ENCODE results near the gene ERP27.

ERP27 gene

DNA sequence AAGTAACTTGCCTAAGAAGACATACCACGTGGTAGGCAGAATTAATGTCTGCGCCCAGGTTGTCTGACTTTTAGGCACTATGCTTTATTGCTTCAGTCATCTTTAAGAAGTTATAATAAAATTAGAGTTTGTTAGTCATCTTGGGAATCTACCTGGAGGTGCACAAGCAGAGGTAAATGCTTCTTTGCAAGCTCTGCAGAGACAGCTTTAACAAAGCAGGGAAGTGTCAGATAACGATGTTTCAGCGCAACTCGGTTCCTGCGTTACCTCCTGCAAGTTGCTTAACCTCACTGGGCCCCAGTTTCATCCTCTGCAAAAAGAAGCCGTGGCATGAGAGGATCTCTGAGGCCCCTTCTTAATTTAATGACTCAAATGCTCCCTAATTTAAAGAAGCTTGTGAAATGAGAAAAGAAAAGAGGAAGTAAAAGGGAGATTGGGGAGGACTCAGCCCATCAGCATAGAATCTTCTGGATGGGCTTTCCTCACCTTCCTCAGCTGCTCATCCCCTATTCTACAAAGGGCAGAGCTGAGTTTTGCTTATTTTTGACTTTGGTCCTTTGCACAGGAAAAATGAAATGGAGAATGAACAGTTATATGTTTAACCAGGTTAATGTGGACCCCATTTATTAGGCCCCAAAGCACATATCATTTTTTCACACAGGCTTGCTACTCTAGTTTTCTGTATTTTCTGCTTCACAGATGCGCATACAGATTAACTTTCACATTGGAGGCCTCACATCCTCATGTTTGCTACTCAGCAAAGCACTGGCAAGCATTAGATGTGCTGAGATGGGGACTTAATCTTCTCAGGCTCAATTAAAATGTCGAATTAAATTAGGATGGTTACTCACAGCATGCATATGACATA lies 17.9 kb upstream of the ERP27 start:
- Histone ChIP-seq H3K27me3 (no peaks in the 10 kb centered on the region), H3K9me3 (no peaks in the 10 kb centered on the region), H3K36me3 (no peaks in the 10 kb centered on the region), H3K4me1 (peaks cover 20% of the 10 kb centered on the region), H3K4me3 (ENCODE audit: low read depth, low read length) (no peak overlapping the region)
- TF ChIP-seq, protein P1, sequence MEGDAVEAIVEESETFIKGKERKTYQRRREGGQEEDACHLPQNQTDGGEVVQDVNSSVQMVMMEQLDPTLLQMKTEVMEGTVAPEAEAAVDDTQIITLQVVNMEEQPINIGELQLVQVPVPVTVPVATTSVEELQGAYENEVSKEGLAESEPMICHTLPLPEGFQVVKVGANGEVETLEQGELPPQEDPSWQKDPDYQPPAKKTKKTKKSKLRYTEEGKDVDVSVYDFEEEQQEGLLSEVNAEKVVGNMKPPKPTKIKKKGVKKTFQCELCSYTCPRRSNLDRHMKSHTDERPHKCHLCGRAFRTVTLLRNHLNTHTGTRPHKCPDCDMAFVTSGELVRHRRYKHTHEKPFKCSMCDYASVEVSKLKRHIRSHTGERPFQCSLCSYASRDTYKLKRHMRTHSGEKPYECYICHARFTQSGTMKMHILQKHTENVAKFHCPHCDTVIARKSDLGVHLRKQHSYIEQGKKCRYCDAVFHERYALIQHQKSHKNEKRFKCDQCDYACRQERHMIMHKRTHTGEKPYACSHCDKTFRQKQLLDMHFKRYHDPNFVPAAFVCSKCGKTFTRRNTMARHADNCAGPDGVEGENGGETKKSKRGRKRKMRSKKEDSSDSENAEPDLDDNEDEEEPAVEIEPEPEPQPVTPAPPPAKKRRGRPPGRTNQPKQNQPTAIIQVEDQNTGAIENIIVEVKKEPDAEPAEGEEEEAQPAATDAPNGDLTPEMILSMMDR (IDR thresholded peaks at IDR 0.05; ENCODE audit: low read depth, low read length) = no peak
- no peak for DNase-seq

DNA sequence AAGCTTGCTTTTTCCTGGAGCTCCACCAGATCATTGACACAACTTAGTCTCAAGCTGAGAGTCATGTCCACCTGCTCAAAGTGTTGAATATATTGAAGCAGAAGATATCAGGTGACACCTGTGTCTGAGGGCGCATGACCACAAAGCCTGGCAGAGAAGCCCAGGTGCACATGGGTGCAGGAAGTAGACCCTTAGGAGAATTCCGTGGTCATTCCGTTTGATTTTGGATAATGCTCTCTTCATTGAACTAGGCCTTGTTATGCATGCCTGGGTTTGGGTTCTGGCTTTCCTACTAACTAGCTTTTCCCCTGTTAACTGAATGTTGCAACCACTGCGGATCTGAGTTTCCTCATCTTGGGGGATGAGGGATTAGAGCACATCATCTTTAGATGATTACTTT lies 15.9 kb upstream of the ERP27 start:
- Histone ChIP-seq H3K27me3 (no peaks in the 10 kb centered on the region), H3K36me3 (no peaks in the 10 kb centered on the region), H3K9me3 (no peaks in the 10 kb centered on the region), H3K4me3 (ENCODE audit: low read depth, low read length) (no peak overlapping the region), H3K4me1 (peaks cover 18% of the 10 kb centered on the region)
- no peak for DNase-seq
- TF ChIP-seq, protein P1 (IDR thresholded peaks at IDR 0.05; ENCODE audit: low read depth, low read length) = no peak

DNA sequence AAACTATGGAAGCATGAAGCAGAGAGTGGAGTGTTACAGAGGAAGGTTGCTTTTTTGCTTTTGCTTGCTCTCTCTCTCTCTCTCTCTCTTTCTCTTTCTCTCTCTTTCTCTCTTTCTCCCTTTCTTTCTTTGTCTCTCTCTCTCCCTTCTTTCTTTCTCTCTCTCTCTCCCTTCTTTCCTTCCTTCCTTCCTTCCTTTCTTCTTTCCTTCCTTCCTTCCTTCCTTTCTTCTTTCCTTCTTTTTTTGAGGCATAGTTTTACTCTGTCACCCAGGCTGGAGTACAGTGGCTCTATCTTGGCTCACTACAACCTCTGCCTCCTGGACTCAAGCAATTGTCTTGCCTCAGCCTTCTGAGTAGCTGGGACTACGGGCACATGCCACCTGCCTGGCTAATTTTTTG lies 15.4 kb upstream of the ERP27 start:
- no peak for DNase-seq
- Histone ChIP-seq H3K4me1 (peaks cover 21% of the 10 kb centered on the region), H3K36me3 (no peaks in the 10 kb centered on the region), H3K4me3 (ENCODE audit: low read depth, low read length) (no peak overlapping the region), H3K9me3 (no peaks in the 10 kb centered on the region), H3K27me3 (no peaks in the 10 kb centered on the region)
- TF ChIP-seq, protein P1 (IDR thresholded peaks at IDR 0.05; ENCODE audit: low read depth, low read length) = no peak

DNA sequence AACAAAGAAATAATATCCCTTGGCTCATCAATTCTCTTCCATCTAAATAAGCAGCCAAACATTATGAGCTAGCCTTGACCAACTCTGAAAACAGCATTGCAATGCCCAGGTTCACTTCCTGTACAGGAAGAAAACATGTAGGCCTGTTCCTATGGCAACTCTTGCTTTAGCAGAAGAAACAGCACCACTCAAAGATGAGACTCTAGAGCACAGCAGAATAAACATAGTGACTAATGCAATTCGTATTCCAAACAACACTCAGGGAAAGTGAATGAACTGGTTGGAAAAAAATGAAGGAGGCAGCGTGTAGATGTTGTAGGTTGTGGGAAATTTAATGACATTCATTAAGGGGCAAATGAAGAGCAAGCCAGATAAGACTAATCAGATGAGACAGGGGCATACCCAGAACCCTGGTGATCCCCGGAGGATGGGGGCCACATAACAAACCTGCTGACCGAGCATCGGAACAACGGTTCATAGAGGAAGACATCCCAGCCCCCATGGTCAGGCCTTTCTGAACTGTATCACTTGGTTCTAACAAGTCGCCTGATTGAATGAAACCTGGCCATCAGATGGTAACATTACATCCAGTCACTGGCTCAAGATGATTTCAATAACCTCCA lies 14.1 kb upstream of the ERP27 start:
- Histone ChIP-seq H3K4me1 (peaks cover 25% of the 10 kb centered on the region), H3K4me3 (ENCODE audit: low read depth, low read length) (no peak overlapping the region), H3K27me3 (no peaks in the 10 kb centered on the region), H3K9me3 (no peaks in the 10 kb centered on the region), H3K36me3 (no peaks in the 10 kb centered on the region)
- TF ChIP-seq, protein P1 (IDR thresholded peaks at IDR 0.05; ENCODE audit: low read depth, low read length) = no peak
- no peak for DNase-seq

DNA sequence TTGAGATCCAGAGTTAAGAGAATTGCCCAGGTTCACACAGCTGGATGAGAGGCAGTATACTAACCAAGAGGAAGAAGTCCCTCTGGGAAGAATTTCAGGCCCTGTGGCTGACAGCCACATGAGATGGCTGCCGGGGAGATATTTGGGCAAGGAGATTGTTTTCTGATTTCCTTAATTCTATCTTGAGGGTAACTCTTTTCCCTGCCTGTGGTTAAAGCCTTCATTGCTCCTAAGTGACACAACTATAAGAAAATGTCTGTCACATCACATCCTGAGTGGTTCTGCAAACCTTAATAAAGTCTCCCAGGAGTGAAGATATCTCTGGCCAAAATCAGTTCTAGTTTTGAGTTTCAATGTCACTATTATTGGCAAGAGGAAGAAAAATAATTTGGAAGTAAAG lies 13.5 kb upstream of the ERP27 start:
- no peaks in the 10 kb centered on the region for H3K9me3 ChIP-seq
- H3K4me1 ChIP-seq = peaks cover 25% of the 10 kb centered on the region
- no peaks in the 10 kb centered on the region for H3K27me3 ChIP-seq
- TF ChIP-seq, protein P1 (IDR thresholded peaks at IDR 0.05; ENCODE audit: low read depth, low read length) = no peak
- no peak overlapping the region for H3K4me3 ChIP-seq (ENCODE audit: low read depth, low read length)
- no peaks in the 10 kb centered on the region for H3K36me3 ChIP-seq
- no peak for DNase-seq

All from BE2C (cell line).